Epithelial cell of proximal tubule (primary cell): Measurements from ENCODE around the gene PTK7. TPM values are rescaled to one million over a fixed set of nuclear protein-coding genes. Genes with fewer than 3 reads are reported as not detected.

ENCODE experiments used
- DNase-seq: peaks from one replicate; pipeline ENCODE4 v3.0.0-alpha.2; 2011; ENCODE audit warnings: low read depth
- H3K4me3 ChIP-seq: 2 replicates; pipeline ENCODE4 v1.5.1; 2011; ENCODE audit warnings: low read depth, mild to moderate bottlenecking, low read length
- total RNA-seq: library from RNA; depleted of rRNA; stranded (reverse); fragments of >200 nt; gene quantifications from 2 replicates; pipeline ENCODE4 v1.2.3, GENCODE V29; 2015
- TF ChIP-seq, protein P1 (sequence below): conservative IDR thresholded peaks from 2 replicates; pipeline ENCODE4 v1.5.1; 2012; ENCODE audit warnings: low read depth, mild to moderate bottlenecking, low read length

Gene PTK7
- 84.6 and 91.2 TPM in 2 replicates for total RNA-seq

DNA sequence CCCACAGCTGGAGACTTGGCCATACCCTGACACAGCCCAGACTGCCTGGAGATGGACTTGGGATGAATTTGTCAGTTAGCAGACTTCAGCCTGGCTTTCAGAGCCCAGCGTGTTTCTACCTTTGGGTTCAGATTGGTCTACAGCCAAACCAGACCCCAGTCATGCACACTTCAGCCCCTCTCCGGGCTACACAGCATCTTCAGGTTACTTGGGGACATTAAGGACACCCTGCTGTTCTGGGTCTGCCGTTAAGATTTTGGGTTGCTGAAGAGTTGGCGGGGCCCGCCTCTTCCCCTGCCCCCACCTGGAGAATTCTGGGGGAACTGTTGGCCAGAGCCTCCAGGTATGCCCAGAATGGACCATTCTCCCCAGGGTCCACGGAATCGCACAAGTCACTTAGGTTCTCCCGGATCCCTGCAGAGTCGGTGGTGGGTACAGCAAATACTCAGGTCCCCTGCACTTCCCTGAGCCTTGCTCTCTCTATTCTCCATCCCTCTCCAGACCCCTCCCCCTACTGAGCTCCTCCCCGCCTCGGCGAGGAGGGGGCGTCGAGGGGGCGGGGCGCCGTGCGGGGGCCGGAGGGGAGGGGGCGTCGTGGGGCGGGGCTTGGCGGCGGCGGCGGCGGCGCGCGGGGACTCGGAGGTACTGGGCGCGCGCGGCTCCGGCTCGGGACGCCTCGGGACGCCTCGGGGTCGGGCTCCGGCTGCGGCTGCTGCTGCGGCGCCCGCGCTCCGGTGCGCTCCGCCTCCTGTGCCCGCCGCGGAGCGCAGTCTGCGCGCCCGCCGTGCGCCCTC is at the start of gene PTK7:
Gene PTK7 (plus strand): TSS at position 645 of the 794 bp plus-strand sequence. CDS start 175 bp downstream, outside the sequence.
- peak within 1 kb of the TSS; percentile 77 for H3K4me3 ChIP-seq
- TF ChIP-seq, protein P1, sequence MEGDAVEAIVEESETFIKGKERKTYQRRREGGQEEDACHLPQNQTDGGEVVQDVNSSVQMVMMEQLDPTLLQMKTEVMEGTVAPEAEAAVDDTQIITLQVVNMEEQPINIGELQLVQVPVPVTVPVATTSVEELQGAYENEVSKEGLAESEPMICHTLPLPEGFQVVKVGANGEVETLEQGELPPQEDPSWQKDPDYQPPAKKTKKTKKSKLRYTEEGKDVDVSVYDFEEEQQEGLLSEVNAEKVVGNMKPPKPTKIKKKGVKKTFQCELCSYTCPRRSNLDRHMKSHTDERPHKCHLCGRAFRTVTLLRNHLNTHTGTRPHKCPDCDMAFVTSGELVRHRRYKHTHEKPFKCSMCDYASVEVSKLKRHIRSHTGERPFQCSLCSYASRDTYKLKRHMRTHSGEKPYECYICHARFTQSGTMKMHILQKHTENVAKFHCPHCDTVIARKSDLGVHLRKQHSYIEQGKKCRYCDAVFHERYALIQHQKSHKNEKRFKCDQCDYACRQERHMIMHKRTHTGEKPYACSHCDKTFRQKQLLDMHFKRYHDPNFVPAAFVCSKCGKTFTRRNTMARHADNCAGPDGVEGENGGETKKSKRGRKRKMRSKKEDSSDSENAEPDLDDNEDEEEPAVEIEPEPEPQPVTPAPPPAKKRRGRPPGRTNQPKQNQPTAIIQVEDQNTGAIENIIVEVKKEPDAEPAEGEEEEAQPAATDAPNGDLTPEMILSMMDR = no peak
- no peak for DNase-seq

DNA sequence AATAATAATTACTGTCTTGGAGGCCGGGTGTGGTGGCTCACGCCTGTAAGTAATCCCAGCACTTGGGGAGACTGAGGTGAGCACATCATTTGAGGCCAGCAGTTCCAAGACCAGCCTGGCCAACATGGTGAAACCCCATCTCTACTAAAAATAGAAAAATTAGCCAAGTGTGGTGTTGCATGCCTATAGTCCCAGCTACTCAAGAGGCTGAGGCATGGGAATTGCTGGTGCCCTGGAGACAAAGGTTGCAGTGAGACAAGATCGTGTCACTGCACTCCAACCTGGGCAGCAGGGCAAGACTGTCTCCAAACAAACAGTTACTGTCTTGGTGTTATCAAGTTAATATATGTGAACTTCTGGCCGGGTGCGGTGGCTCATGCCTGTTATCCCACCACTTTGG is 49.7 kb upstream of the PTK7 start:
- H3K4me3 ChIP-seq = no peak overlapping the region
- no peak for DNase-seq
- TF ChIP-seq, protein P1 = no peak

DNA sequence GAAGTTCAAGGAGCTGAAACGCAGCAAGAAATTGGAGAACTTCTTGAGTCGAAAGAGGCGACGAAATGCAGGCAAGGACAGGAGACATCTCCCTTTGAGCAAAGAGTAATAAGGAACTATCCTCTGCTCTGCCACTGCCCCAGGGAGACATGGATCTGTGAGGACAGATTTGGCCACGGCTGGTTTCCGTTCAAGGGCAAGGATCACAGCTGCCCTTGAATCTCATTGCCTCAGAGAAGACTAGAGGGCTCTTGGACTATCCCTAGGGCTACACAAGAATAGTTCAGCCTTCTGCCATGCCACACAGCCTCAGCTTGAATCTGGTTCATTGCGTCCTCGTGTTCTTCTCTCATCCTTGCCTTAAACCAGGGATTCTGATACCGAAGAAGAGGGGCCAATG is 47.0 kb upstream of the PTK7 start:
- DNase-seq = no peak
- H3K4me3 ChIP-seq = no peak overlapping the region
- TF ChIP-seq, protein P1 = no peak

- no peak for DNase-seq
- H3K4me3 ChIP-seq = no peak overlapping the region
- TF ChIP-seq, protein P1 = no peak
These were observed 43.8 kb upstream of the PTK7 start for GRCh38 chr6:43032326-43032725.

DNA sequence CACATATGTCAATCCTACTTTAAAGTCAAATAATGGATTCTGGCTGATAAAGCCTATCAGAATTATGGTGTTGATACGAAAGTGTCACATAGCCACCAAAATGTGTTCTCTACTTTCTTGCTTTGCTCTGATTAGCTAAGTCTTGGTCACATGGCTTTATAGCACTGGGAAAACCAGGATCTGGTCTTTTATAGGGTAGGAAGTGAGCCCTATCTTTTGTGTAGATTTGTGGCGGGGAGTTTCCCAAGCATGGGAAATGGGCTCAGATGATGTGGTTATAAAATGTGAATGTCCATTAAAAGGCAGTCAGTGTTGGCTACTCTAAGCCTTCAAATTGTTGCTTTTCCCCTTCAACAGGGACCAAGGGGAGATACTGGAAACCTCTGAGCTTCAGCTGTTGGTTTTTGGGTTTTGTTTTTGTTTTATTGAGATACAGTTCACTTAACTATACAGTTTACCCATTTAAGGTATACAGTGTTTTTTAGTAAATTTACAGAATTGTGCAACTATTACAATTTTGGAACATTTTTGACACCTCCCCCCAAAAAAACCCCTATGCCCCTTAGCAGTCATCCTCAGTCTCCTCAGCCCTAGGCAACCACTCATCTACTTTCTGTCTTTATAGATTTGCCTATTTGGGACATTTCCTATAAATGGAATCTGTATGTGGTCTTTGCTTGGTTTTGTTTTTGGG is 42.5 kb upstream of the PTK7 start:
- H3K4me3 ChIP-seq = no peak overlapping the region
- DNase-seq = no peak
- TF ChIP-seq, protein P1 = no peak

- TF ChIP-seq, protein P1 = no peak
- no peak for DNase-seq
These were observed 42.0 kb upstream of the PTK7 start for GRCh38 chr6:43034190-43034525.

More at GRCh38 chr6:43034190-43034525, 42.0 kb upstream of the PTK7 start:
- no peak overlapping the region for H3K4me3 ChIP-seq
